Stomach (tissue), 9 donors: Measurements from ENCODE around the gene PTPN2. TPM values are rescaled to one million over a fixed set of nuclear protein-coding genes. Genes with fewer than 3 reads are reported as not detected.

Source experiments
- DNase-seq, 2 donors: peaks; one replicate each; pipeline versions ENCODE4 v3.0.0 to v3.0.0-alpha.2; 2013 to 2019
- H3K27ac ChIP-seq, 5 donors: fragments of 200-600 bp in 4 of 5; sonication (generic) in 4 of 5; one replicate each; pipeline ENCODE4 v1.5.1; 2013 to 2019; ENCODE audit warnings: mild to moderate bottlenecking in 1 of 5, moderate library complexity in 1 of 5
- H3K27me3 ChIP-seq, 3 donors: fragments of 200-600 bp; sonication (generic); one replicate each; pipeline ENCODE4 v1.5.1; 2017 to 2019; ENCODE audit warnings: mixed run types in 1 of 3
- H3K36me3 ChIP-seq, 4 donors: fragments of 200-600 bp; sonication (generic); 1 replicate in 3 of 4; 2 replicates in 1 of 4; pipeline ENCODE4 v1.5.1; 2016 to 2019
- H3K4me1 ChIP-seq, 4 donors: fragments of 200-600 bp; sonication (generic); one replicate each; pipeline ENCODE4 v1.5.1; 2016 to 2019
- H3K4me3 ChIP-seq, 4 donors: fragments of 200-600 bp; sonication (generic) in 3 of 4; one replicate each; pipeline ENCODE4 v1.5.1; 2016 to 2019; ENCODE audit warnings: mild to moderate bottlenecking in 1 of 4
- H3K9me3 ChIP-seq, 4 donors: fragments of 200-600 bp; sonication (generic); one replicate each; pipeline ENCODE4 v1.5.1; 2016 to 2019
- CTCF ChIP-seq, 7 experiments: fragments of 450-650 bp in 4 of 7; fragments of 200-600 bp in 3 of 7; sonication (generic) in 3 of 7; IDR thresholded peaks; one replicate each; pipeline ENCODE4 v1.5.1; 2016 to 2019; ENCODE audit warnings: antibody characterized with exemption in 7 of 7, control low read depth in 2 of 7, mild to moderate bottlenecking in 1 of 7
- EP300 ChIP-seq: sonication (generic); formaldehyde crosslinking; IDR thresholded peaks from one replicate; pipeline ENCODE4 v1.6.1; 2017; ENCODE audit warnings: antibody characterized with exemption
- POLR2A ChIP-seq, 4 donors: fragments of 450-650 bp; IDR thresholded peaks; one replicate each; pipeline ENCODE4 v1.6.1; 2016; ENCODE audit warnings: antibody characterized with exemption in 4 of 4, control low read depth in 2 of 4, mild to moderate bottlenecking in 1 of 4, moderate library complexity in 1 of 4
- POLR2AphosphoS5 ChIP-seq, 3 donors: sonication (generic); formaldehyde crosslinking; IDR thresholded peaks; one replicate each; pipeline ENCODE4 v1.6.1; 2016; ENCODE audit warnings: antibody characterized with exemption in 3 of 3
- WGBS, 5 donors: extraction: QIAGEN DNeasy Blood & Tissue Kit in 3 of 5; methylation state at CpG; one replicate each; pipeline versions ENCODE4 v1.1.5 to v1.1.7; 2013 to 2018; 5-methylcytosine and 5-hydroxymethylcytosine counted together
- intact Hi-C: fragments of 100-400 bp; cut with DNase I; formaldehyde crosslinking; loops from one replicate; pipeline ENCODE4 v1.15.1; 2023; ENCODE audit warnings: low total_unique reads
- polyA plus RNA-seq, 3 donors: library from polyadenylated mRNA; stranded (reverse); fragments of 200-250 nt; gene quantifications; one replicate each; pipeline ENCODE4 v1.2.3, GENCODE V29; 2013
- total RNA-seq, 5 donors: library from RNA; depleted of rRNA; stranded (reverse); fragments of >200 nt; gene quantifications; one replicate each; pipeline versions ENCODE4 v1.1.0 to v1.2.3, GENCODE V29; 2014 to 2016
- donor health status: healthy with polysubstance abuse.
- donor health status: Bipolar disorder and iron deficiency.
- donor health status: healthy.

PTPN2 gene
- total and polyA plus RNA-seq, 8 donors = 5.8 to 66.7 (median 30.3) TPM

GRCh38 chr18:12772111-12772510 lies 111.9 kb downstream of the PTPN2 start:
- Histone ChIP-seq H3K4me3 (no peak overlapping the region), H3K36me3 (no peaks in the 10 kb centered on the region), H3K4me1 (peaks cover 0 to 2% (median 0%) of the 10 kb centered on the region in 4 donors), H3K27me3 (no peaks in the 10 kb centered on the region), H3K9me3 (no peaks in the 10 kb centered on the region), H3K27ac (no peak overlapping the region)
- no peak for DNase-seq
- intact Hi-C loops = no loop called here
- WGBS, 5 donors = 60 to 72% (median 67%) methylated on average over 6 of the region's 6 CpGs
- no peak for TF ChIP-seq EP300
- TF ChIP-seq POLR2AphosphoS5 (IDR thresholded peaks at IDR 0.05) = no peak
- no peak for TF ChIP-seq CTCF (IDR thresholded peaks at IDR 0.05)
- no peak for TF ChIP-seq POLR2A (IDR thresholded peaks at IDR 0.05)

DNA sequence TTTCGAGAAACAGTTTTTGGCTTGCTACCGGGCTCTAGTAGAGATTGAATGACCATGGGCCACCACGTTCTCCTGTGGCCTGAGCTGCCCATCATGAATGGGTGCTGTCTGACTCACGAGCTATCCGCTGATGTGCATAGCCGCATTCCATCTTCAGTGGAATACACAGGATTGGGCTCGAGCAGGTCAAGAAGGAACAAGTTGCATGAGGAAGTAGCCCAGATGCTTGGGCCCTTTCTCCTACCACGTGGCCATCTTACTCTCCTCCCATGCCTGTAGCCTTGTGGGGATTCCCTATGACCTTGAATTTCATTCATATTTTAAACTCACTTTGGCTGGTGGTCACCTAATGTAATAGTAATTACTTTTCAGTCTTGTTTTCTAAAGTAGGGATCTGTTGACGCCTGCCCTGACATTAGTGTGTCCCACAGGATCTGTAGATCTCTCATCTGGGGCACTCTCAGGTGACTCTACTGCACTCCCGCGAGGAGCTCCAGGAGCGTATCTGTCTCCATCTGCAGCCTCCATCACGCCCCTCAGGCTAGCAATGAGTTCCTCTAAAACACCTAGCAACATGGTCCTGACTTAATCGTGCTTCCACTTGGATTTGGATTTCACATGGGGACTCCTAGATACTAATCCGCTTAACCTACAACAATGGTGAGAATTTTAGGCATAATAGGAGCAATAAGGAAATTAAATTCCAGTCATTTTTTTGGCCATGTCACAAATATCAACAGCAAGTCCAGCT lies 113.4 kb downstream of the PTPN2 start:
- Histone ChIP-seq H3K27ac (no peak overlapping the region), H3K9me3 (no peaks in the 10 kb centered on the region), H3K36me3 (no peaks in the 10 kb centered on the region), H3K4me3 (no peak overlapping the region), H3K4me1 (peaks cover 0 to 8% (median 0%) of the 10 kb centered on the region in 4 donors), H3K27me3 (no peaks in the 10 kb centered on the region)
- intact Hi-C loops = no loop called here
- no peak for DNase-seq
- TF ChIP-seq POLR2AphosphoS5 (IDR thresholded peaks at IDR 0.05) (no peak), POLR2A (IDR thresholded peaks at IDR 0.05) (no peak), CTCF (IDR thresholded peaks at IDR 0.05) (no peak), EP300 (no peak)
- 88 to 92% (median 90%) methylated on average over 13 to 15 of the region's 15 CpGs for WGBS, 5 donors

DNA sequence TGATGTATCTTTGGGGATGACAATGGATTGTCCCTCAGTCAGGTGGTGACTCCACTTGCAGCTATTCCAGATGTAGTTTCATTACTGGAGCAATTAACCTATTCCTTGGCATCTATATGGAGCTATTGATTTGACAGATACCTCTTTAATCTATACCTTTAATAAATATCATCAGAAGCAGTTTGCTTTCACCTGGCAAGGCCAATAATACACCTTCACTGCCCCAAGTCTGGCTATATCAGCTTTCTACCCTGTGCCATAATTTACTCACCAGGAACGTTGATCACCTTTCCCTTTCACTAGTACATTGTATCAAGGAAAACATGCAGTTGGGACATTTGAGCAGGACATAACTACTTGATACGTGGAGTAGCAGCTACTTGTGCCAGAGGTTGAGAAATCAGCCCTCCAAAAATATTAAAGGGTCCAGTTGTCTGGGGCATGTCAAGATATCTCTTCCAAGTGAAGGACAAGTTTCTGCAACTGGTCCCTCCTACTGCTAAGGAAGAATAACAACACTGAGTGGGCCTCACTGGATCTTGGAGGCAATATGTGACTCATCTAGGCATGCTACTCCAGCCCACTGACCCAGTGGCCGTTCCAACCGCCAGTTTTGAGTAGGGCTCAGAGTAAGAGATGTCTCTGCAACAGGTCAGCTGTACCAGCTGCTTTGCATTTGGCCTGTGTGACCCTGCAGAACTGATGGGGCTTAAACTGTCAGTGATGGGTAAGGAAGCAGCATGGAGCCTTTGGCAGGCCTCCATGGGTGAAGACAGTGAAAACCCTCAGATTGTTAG lies 114.2 kb downstream of the PTPN2 start:
- Histone ChIP-seq H3K27me3 (no peaks in the 10 kb centered on the region), H3K9me3 (no peaks in the 10 kb centered on the region), H3K36me3 (no peaks in the 10 kb centered on the region), H3K4me3 (no peak overlapping the region), H3K27ac (no peak overlapping the region), H3K4me1 (peaks cover 0 to 8% (median 0%) of the 10 kb centered on the region in 4 donors)
- intact Hi-C loops = no loop called here
- DNase-seq = no peak
- no peak for TF ChIP-seq POLR2AphosphoS5 (IDR thresholded peaks at IDR 0.05)
- TF ChIP-seq CTCF (IDR thresholded peaks at IDR 0.05) = no peak
- TF ChIP-seq EP300 = no peak
- no peak for TF ChIP-seq POLR2A (IDR thresholded peaks at IDR 0.05)
- 73 to 85% (median 78%) methylated on average over 4 of the region's 4 CpGs for WGBS, 5 donors

DNA sequence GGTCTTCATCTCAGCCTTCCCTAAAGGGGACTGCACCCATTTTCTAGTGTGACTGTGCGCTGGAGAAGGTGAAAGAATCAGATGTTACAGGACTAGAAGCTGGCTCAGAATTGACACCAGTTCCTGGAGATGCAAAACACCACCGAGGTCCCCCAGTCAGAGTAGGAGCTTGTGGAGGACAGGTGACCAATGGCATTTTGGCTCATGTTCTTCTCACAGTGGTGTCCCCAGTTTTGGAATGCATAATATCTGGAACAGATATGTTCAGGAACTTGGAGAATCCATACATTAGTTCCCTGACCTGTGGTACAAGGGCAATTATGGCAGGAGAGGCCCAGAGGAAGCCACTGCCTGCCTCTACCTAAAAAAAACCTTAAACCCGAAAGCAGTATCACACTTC lies 114.9 kb downstream of the PTPN2 start:
- Histone ChIP-seq H3K27ac (no peak overlapping the region), H3K27me3 (no peaks in the 10 kb centered on the region), H3K36me3 (no peaks in the 10 kb centered on the region), H3K4me1 (peaks cover 0 to 8% (median 0%) of the 10 kb centered on the region in 4 donors), H3K4me3 (no peak overlapping the region), H3K9me3 (no peaks in the 10 kb centered on the region)
- intact Hi-C loops = no loop called here
- WGBS, 5 donors = 90 to 96% (median 94%) methylated on average over 3 of the region's 3 CpGs
- no peak for DNase-seq
- TF ChIP-seq POLR2AphosphoS5 (IDR thresholded peaks at IDR 0.05) (no peak), POLR2A (IDR thresholded peaks at IDR 0.05) (no peak), CTCF (IDR thresholded peaks at IDR 0.05) (no peak), EP300 (no peak)
